K562 (cell line): ENCODE data around the gene MRPS10. TPM values are rescaled to one million over a fixed set of nuclear protein-coding genes. Genes with fewer than 3 reads are reported as not detected.
A peak's percentile ranks its signal among the peaks of the same experiment; 100 is the strongest.

Experiments
- CBX1 ChIP-seq: sonication (generic); IDR thresholded peaks from 2 replicates; pipeline ENCODE4 v1.6.1; 2016; ENCODE audit warnings: antibody characterized with exemption, low read depth, mild to moderate bottlenecking
- CCNT2 ChIP-seq: IDR thresholded peaks from 2 replicates; pipeline ENCODE4 v1.6.1; 2011; ENCODE audit warnings: borderline replicate concordance, low read depth, mild to moderate bottlenecking, moderate library complexity, mixed read lengths, low read length; ENCODE audit not compliant: insufficient read length; ENCODE audit errors: extremely low read depth
- DLX4 ChIP-seq: fragments of 250-450 bp; sonication (Bioruptor Pico); IDR thresholded peaks from 2 replicates; pipeline ENCODE4 v1.6.1; 2021; ENCODE audit warnings: mild to moderate bottlenecking
- ELF2 ChIP-seq: fragments of 250-450 bp; sonication (Bioruptor Pico); IDR thresholded peaks from 2 replicates; pipeline ENCODE4 v1.5.0; 2021; ENCODE audit warnings: mild to moderate bottlenecking
- HDAC6 ChIP-seq: IDR thresholded peaks from 2 replicates; pipeline ENCODE4 v1.6.1; 2012; ENCODE audit warnings: low read depth, mild to moderate bottlenecking, control low read depth, inconsistent platforms, low read length, moderate library complexity
- MCM5 ChIP-seq: fragments of 450-650 bp; IDR thresholded peaks from 2 replicates; pipeline ENCODE4 v1.6.1; 2016; ENCODE audit warnings: low read depth
- PRDM10 ChIP-seq: fragments of 450-650 bp; IDR thresholded peaks from 2 replicates; pipeline ENCODE4 v1.6.1; 2018; ENCODE audit not compliant: partially characterized antibody
- RBM17 ChIP-seq: fragments of 200-400 bp; formaldehyde crosslinking; IDR thresholded peaks from 2 replicates; pipeline ENCODE4 v1.6.1; 2017; ENCODE audit warnings: low read depth, mild to moderate bottlenecking, low read length, borderline replicate concordance
- STAT5A ChIP-seq: IDR thresholded peaks from 2 replicates; pipeline ENCODE4 v1.6.1; 2012; ENCODE audit warnings: low read length, inconsistent platforms, borderline replicate concordance
- THRB ChIP-seq: fragments of 450-650 bp; formaldehyde crosslinking; conservative IDR thresholded peaks from 2 replicates; pipeline ENCODE4 v1.4.0; 2022; ENCODE audit warnings: mild to moderate bottlenecking, missing genetic modification characterization
- TSHZ1 ChIP-seq: fragments of 250-450 bp; sonication (Bioruptor Pico); IDR thresholded peaks from 2 replicates; pipeline ENCODE4 v1.4.0; 2020; ENCODE audit warnings: mild to moderate bottlenecking, moderate library complexity
- ZFP91 ChIP-seq: sonication (generic); formaldehyde crosslinking; IDR thresholded peaks from 2 replicates; pipeline ENCODE4 v1.8.0; 2022; ENCODE audit warnings: mild to moderate bottlenecking, missing genetic modification reagents
- ZNF512 ChIP-seq: IDR thresholded peaks from 2 replicates; pipeline ENCODE4 v1.6.1; 2016; ENCODE audit warnings: missing genetic modification characterization, missing compliant biosample characterization
- polyA plus RNA-seq, 8 experiments: library from polyadenylated mRNA; depleted of rRNA in 4 of 8; stranded (reverse) in 5 of 8; unstranded in 3 of 8; fragments of >200 nt; fragmentation: Nextera tagmentation in 2 of 8; fragmentation: Illumina TruSeq in 1 of 8; extraction: Ambion mirVana in 2 of 8; extraction: Trizol in 1 of 8; gene quantifications; 2 replicates each; pipeline versions ENCODE4 v1.2.1 to v1.2.3, GENCODE V29; 2011 to 2014; ENCODE audit warnings: inconsistent platforms in 1 of 8, missing spikeins in 1 of 8
- total RNA-seq, 7 experiments: library from RNA; depleted of rRNA in 6 of 7; stranded (reverse); fragments of >200 nt in 6 of 7; fragmentation: Illumina TruSeq in 2 of 7; extraction: Trizol in 2 of 7; gene quantifications; 2 replicates each; pipeline versions ENCODE4 v1.2.1 to v1.2.3, GENCODE V29; 2011 to 2021; ENCODE audit warnings: low replicate concordance in 1 of 7

MRPS10 gene
- total and polyA plus RNA-seq, 9 of the 15 experiments (the other 6 are each of a cell fraction or from before 2014, with no cell fraction given), result 48.6 to 166 (median 93.7) TPM

- TF ChIP-seq TSHZ1 (no peak), STAT5A (peak; percentile 95), CBX1 (no peak), ZNF512 (no peak), PRDM10 (peak; percentile 85), ZFP91 (CRISPR knock-in tag) (no peak), MCM5 (no peak), RBM17 (no peak), ELF2 (no peak), DLX4 (CRISPR knock-in tag) (no peak), CCNT2 (peak; percentile 96), THRB (CRISPR knock-in tag) (peak; percentile 6; the same call in 1 of the 2 replicates), HDAC6 (no peak)
These were observed 19.9 kb downstream of the MRPS10 start (continued) for GRCh38 chr6:42197555-42198362.
